HCT116 (cell line): Measurements from ENCODE around the gene CDK19. TPM values are rescaled to one million over a fixed set of nuclear protein-coding genes. Genes with fewer than 3 reads are reported as not detected.

Experiments
- ATAC-seq: fragments of 200-7000 bp; cut with Tn5 transposase; 2 replicates; pipeline ENCODE4 v1.9.1; 2020; ENCODE audit warnings: mild to moderate bottlenecking, moderate library complexity
- BruUV-seq: library from RNA; stranded (reverse); fragments of 400-500 nt; replicated peaks from 2 replicates; lab custom pipeline; 2021; lab: Mats Ljungman, UMichigan
- CTCF ChIA-PET: fragments of 300-600 bp; sonication (Branson Sonifier 250); formaldehyde crosslinking; loops from one replicate; lab custom pipeline; 2021; ENCODE audit warnings: antibody characterized with exemption; lab: Charles Lee
- POLR2A ChIA-PET: fragments of 300-600, 350-600 bp; sonication (Branson Sonifier 250); formaldehyde crosslinking; loops from one replicate; lab custom pipeline; 2021; ENCODE audit warnings: antibody characterized with exemption; lab: Charles Lee
- RAD21 ChIA-PET, 2 experiments: fragments of 300-600 bp; sonication (Branson Sonifier 250); formaldehyde crosslinking; loops; one replicate each; lab custom pipeline; 2023; ENCODE audit warnings: low total read pairs in 2 of 2; ENCODE audit not compliant: uncharacterized antibody in 2 of 2, unreplicated experiment in 2 of 2, low non-redundant PET in 1 of 2; lab: Charles Lee
- DNase-seq: peaks from one replicate; pipeline ENCODE4 v3.0.0-alpha.2; 2010; ENCODE audit warnings: low read depth, low spot score
- H2AFZ ChIP-seq: fragments of 200-600 bp; shearing (Covaris generic), sonication (generic); 2 replicates; pipeline ENCODE4 v1.6.1; 2017; ENCODE audit warnings: low read depth, mixed run types, mixed read lengths, antibody characterized with exemption, low read length; ENCODE audit not compliant: poor library complexity, severe bottlenecking
- H3K27ac ChIP-seq: 2 replicates; pipeline ENCODE4 v1.5.1; 2012; ENCODE audit warnings: low read depth, low read length
- H3K27me3 ChIP-seq: fragments of 200-600 bp; sonication (generic); 2 replicates; pipeline ENCODE4 v1.6.1; 2016; ENCODE audit warnings: mixed run types, low read length, mixed read lengths; ENCODE audit not compliant: insufficient read depth
- H3K36me3 ChIP-seq, 2 experiments: fragments of 200-500 bp in 1 of 2; fragments of 200-600 bp in 1 of 2; sonication (Bioruptor generic) in 1 of 2; sonication (generic) in 1 of 2; 2 replicates each; pipeline versions ENCODE4 v1.5.1 to v1.6.1; 2014 to 2016; ENCODE audit warnings: low read length in 2 of 2, inconsistent platforms in 1 of 2, mixed read lengths in 1 of 2, mixed run types in 1 of 2; ENCODE audit not compliant: insufficient read depth in 2 of 2, control insufficient read depth in 1 of 2
- H3K4me1 ChIP-seq, 2 experiments: fragments of 200-600 bp in 1 of 2; sonication (generic) in 1 of 2; 2 replicates each; pipeline versions ENCODE4 v1.5.1 to v1.6.1; 2012 to 2017; ENCODE audit warnings: low read length in 2 of 2, inconsistent platforms in 1 of 2, mild to moderate bottlenecking in 1 of 2, mixed read lengths in 1 of 2, mixed run types in 1 of 2, moderate library complexity in 1 of 2; ENCODE audit not compliant: insufficient read depth in 2 of 2, control insufficient read depth in 1 of 2
- H3K4me2 ChIP-seq: fragments of 200-600 bp; sonication (generic); 2 replicates; pipeline ENCODE4 v1.6.1; 2017; ENCODE audit warnings: mixed run types, low read length, mixed read lengths
- H3K4me3 ChIP-seq, 2 experiments: fragments of 200-600 bp in 1 of 2; sonication (generic) in 1 of 2; replicated peaks in 1 of 2; 2 replicates each; pipeline ENCODE4 v1.5.1; 2011 to 2016; ENCODE audit warnings: low read length in 2 of 2, control low read depth in 1 of 2, low read depth in 1 of 2, mild to moderate bottlenecking in 1 of 2, mixed read lengths in 1 of 2, mixed run types in 1 of 2
- H3K79me2 ChIP-seq: fragments of 200-600 bp; sonication (generic); 2 replicates; pipeline ENCODE4 v1.6.1; 2017; ENCODE audit warnings: mild to moderate bottlenecking, mixed run types, low read length, moderate library complexity, mixed read lengths; ENCODE audit not compliant: insufficient read depth
- H3K9ac ChIP-seq: fragments of 200-600 bp; sonication (generic); 2 replicates; pipeline ENCODE4 v1.6.1; 2016; ENCODE audit warnings: low read length, mixed read lengths
- H3K9me2 ChIP-seq: fragments of 200-600 bp; sonication (generic), shearing (Covaris generic); 2 replicates; pipeline ENCODE4 v1.6.1; 2017; ENCODE audit warnings: mixed run types, mild to moderate bottlenecking, moderate library complexity; ENCODE audit not compliant: insufficient read depth
- H3K9me3 ChIP-seq, 2 experiments: fragments of 200-500 bp in 1 of 2; fragments of 200-600 bp in 1 of 2; sonication (Bioruptor generic) in 1 of 2; sonication (generic) in 1 of 2; 2 replicates each; pipeline ENCODE4 v1.6.1; 2014 to 2017; ENCODE audit warnings: low read length in 2 of 2, mixed read lengths in 2 of 2, inconsistent platforms in 1 of 2, low read depth in 1 of 2, mild to moderate bottlenecking in 1 of 2, mixed run types in 1 of 2, moderate library complexity in 1 of 2; ENCODE audit not compliant: control insufficient read depth in 1 of 2, insufficient read depth in 1 of 2
- H4K20me1 ChIP-seq: fragments of 200-600 bp; sonication (generic), shearing (Covaris generic); 2 replicates; pipeline ENCODE4 v1.6.1; 2017; ENCODE audit warnings: mixed run types, mild to moderate bottlenecking, moderate library complexity; ENCODE audit not compliant: insufficient read depth
- CBX3 ChIP-seq: IDR thresholded peaks from 2 replicates; pipeline ENCODE4 v1.6.1; 2012; ENCODE audit warnings: low read depth
- EZH2 ChIP-seq: fragments of 200-600 bp; sonication (generic); IDR thresholded peaks from 2 replicates; pipeline ENCODE4 v1.6.1; 2017; ENCODE audit warnings: antibody characterized with exemption, mixed run types
- EZH2phosphoT487 ChIP-seq: fragments of 200-600 bp; IDR thresholded peaks from 2 replicates; pipeline ENCODE4 v1.6.1; 2018; ENCODE audit warnings: antibody characterized with exemption, borderline replicate concordance
- JUND ChIP-seq: IDR thresholded peaks from 2 replicates; pipeline ENCODE4 v1.6.1; 2012
- POLR2A ChIP-seq: IDR thresholded peaks from 2 replicates; pipeline ENCODE4 v1.7.0; 2011; ENCODE audit warnings: borderline replicate concordance; ENCODE audit not compliant: insufficient read depth, insufficient read length; ENCODE audit errors: extremely low read depth
- SIN3A ChIP-seq: IDR thresholded peaks from 2 replicates; pipeline ENCODE4 v1.6.1; 2012; ENCODE audit warnings: low read depth
- SP1 ChIP-seq: IDR thresholded peaks from 2 replicates; pipeline ENCODE4 v1.6.1; 2012; ENCODE audit warnings: low read depth
- TCF7L2 ChIP-seq: IDR thresholded peaks from 2 replicates; pipeline ENCODE4 v1.7.0; 2011; ENCODE audit warnings: borderline replicate concordance, inconsistent platforms; ENCODE audit not compliant: insufficient read depth, insufficient read length; ENCODE audit errors: extremely low read depth
- YY1 ChIP-seq: IDR thresholded peaks from 2 replicates; pipeline ENCODE4 v1.6.1; 2011; ENCODE audit warnings: low read length, low read depth, moderate library complexity, mild to moderate bottlenecking; ENCODE audit not compliant: insufficient replicate concordance; ENCODE audit errors: extremely low read depth
- intact Hi-C: fragments of 100-400 bp; cut with micrococcal nuclease; formaldehyde crosslinking; loops from 2 replicates; pipeline ENCODE4 v1.10.0; 2022
- total RNA-seq: library from RNA; stranded (reverse); gene quantifications from one replicate; pipeline ENCODE4 v1.2.1, GENCODE V29; 2021; ENCODE audit not compliant: unreplicated experiment
- TF ChIP-seq, protein P1 (sequence below): IDR thresholded peaks from 2 replicates; pipeline ENCODE4 v1.6.1; 2011; ENCODE audit warnings: mild to moderate bottlenecking, low read length, moderate library complexity; ENCODE audit not compliant: insufficient replicate concordance; ENCODE audit errors: extremely low read depth
- TF ChIP-seq, protein P2 (sequence below): IDR thresholded peaks from 2 replicates; pipeline ENCODE4 v1.6.1; 2012
- TF ChIP-seq, protein P3 (sequence below): IDR thresholded peaks from 2 replicates; pipeline ENCODE4 v1.6.1; 2012; ENCODE audit warnings: low read depth

The CDK19 gene
- total RNA-seq, 1 experiment from 2014 or later, result 20.0 TPM

DNA sequence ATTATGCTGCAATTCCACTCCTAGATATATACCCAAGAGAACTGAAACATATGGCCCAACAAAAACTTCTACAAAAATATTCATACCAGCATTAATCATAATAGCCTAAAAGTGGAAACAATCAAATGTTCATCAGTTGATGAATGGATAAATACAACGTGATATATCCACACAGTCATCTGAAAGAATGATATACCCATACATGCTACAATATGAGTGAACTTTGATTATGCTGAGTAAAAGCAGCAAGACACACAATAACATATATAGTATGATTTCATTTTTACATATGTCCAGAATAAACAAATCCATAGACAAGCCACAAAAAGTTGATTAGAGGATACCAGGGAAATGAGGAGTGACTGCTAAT, 30.7 kb downstream of the CDK19 start:
- Histone ChIP-seq H2AFZ (no peak overlapping the region), H3K9me3 (peaks cover 0 to 8% of the 10 kb centered on the region in 2 experiments; a peak in 1 of 4 replicates), H3K4me3 (no peak overlapping the region), H3K9ac (no peak overlapping the region), H3K36me3 (no peaks in the 10 kb centered on the region), H3K4me2 (no peak overlapping the region), H3K4me1 (no peaks in the 10 kb centered on the region), H3K27me3 (no peaks in the 10 kb centered on the region), H3K79me2 (no peaks in the 10 kb centered on the region), H4K20me1 (no peaks in the 10 kb centered on the region), H3K9me2 (no peaks in the 10 kb centered on the region), H3K27ac (no peak overlapping the region)
- POLR2A ChIA-PET, result no interaction called here
- CTCF ChIA-PET, result no interaction called here
- intact Hi-C loops, result no loop called here
- ATAC-seq, result no peak
- no TSS peak for BruUV-seq
- no peak for DNase-seq
- no peak for TF ChIP-seq TCF7L2
- no peak for TF ChIP-seq YY1
- TF ChIP-seq JUND, result no peak
- TF ChIP-seq SP1, result no peak
- TF ChIP-seq SIN3A, result no peak
- TF ChIP-seq, protein P1, sequence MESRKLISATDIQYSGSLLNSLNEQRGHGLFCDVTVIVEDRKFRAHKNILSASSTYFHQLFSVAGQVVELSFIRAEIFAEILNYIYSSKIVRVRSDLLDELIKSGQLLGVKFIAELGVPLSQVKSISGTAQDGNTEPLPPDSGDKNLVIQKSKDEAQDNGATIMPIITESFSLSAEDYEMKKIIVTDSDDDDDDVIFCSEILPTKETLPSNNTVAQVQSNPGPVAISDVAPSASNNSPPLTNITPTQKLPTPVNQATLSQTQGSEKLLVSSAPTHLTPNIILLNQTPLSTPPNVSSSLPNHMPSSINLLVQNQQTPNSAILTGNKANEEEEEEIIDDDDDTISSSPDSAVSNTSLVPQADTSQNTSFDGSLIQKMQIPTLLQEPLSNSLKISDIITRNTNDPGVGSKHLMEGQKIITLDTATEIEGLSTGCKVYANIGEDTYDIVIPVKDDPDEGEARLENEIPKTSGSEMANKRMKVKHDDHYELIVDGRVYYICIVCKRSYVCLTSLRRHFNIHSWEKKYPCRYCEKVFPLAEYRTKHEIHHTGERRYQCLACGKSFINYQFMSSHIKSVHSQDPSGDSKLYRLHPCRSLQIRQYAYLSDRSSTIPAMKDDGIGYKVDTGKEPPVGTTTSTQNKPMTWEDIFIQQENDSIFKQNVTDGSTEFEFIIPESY, result no peak
- no peak for TF ChIP-seq EZH2
- TF ChIP-seq POLR2A, result no peak
- TF ChIP-seq, protein P2, sequence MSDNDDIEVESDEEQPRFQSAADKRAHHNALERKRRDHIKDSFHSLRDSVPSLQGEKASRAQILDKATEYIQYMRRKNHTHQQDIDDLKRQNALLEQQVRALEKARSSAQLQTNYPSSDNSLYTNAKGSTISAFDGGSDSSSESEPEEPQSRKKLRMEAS, result no peak
- no peak for TF ChIP-seq CBX3
- TF ChIP-seq, protein P3, sequence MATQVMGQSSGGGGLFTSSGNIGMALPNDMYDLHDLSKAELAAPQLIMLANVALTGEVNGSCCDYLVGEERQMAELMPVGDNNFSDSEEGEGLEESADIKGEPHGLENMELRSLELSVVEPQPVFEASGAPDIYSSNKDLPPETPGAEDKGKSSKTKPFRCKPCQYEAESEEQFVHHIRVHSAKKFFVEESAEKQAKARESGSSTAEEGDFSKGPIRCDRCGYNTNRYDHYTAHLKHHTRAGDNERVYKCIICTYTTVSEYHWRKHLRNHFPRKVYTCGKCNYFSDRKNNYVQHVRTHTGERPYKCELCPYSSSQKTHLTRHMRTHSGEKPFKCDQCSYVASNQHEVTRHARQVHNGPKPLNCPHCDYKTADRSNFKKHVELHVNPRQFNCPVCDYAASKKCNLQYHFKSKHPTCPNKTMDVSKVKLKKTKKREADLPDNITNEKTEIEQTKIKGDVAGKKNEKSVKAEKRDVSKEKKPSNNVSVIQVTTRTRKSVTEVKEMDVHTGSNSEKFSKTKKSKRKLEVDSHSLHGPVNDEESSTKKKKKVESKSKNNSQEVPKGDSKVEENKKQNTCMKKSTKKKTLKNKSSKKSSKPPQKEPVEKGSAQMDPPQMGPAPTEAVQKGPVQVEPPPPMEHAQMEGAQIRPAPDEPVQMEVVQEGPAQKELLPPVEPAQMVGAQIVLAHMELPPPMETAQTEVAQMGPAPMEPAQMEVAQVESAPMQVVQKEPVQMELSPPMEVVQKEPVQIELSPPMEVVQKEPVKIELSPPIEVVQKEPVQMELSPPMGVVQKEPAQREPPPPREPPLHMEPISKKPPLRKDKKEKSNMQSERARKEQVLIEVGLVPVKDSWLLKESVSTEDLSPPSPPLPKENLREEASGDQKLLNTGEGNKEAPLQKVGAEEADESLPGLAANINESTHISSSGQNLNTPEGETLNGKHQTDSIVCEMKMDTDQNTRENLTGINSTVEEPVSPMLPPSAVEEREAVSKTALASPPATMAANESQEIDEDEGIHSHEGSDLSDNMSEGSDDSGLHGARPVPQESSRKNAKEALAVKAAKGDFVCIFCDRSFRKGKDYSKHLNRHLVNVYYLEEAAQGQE, result no peak
- TF ChIP-seq EZH2phosphoT487, result no peak
- RAD21 ChIA-PET, result no interaction called here
